GM19324 (cell line): ENCODE measurements around the gene CAPN9.

ENCODE experiments used
- ATAC-seq: cut with Tn5 transposase; IDR thresholded peaks from one replicate; pipeline ENCODE4 v1.9.1; 2021; ENCODE audit warnings: mild to moderate bottlenecking, moderate library complexity; ENCODE audit not compliant: unreplicated experiment, low FRiP score

The CAPN9 gene

DNA sequence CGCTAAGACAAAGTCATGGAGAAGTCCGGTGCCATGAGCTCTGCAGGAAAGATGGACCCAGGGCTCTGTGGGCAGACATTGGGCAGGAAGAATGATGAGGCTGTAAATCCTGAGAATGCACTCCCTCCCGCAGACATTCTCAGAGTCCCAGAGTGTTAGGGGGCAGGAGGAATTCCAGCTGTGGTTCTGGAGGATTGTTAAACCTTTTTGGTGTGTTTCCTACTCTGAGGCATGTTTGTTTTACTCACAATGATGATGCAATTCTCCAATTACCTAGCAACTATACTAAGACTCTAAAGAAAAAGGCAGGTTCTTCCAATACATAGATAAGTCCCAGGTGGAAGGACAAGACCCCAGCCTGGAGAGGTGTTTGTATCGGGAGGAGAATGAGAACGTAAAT lies 2.8 kb upstream of the CAPN9 start:
- no peak for ATAC-seq

DNA sequence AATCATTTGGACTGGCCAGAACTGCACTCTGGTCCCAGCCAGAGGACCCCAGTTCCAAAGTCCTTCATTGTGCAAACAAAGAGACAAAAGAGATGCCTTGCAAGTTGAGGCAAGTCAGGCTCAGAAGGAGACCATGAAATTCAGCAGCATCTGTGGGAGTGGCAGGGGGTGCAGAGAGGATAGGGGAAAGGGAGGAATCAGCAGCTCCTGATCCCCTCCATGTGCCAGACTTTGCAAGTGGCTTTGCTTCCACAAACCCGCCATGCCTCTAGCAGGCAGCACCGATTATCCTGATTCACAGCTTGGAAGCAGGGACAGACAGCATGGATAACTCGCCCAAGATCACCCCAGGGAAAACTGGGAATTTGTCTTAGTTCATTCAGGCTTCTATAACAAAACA lies 2.1 kb upstream of the CAPN9 start:
- ATAC-seq = no peak

- ATAC-seq = no peak
These were observed 571 bp upstream of the CAPN9 start for GRCh38 chr1:230746617-230747016.

- ATAC-seq = no peak
These were observed 957 bp downstream of the CAPN9 start for GRCh38 chr1:230747890-230748800.

GRCh38 chr1:230749150-230749549 lies 2.0 kb downstream of the CAPN9 start:
- ATAC-seq = no peak

DNA sequence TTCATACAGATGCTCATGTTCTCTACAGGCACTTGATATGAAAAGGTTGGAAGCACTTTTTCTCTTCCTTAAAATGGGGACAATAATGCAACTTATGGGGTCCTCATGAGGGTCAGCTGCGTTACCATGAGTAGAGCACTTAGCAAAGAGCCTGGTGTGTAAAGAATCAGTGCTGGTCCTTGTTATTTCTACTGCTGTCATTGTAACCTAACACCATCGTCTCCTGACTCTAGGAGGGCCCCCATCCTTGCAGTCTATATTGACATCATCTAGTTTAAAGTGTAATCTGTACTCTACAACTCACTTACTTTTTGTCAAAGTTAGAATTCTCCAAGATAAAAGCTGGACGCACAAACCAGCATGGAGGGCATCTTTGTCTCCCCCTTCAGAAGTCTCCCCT lies 2.4 kb downstream of the CAPN9 start:
- no peak for ATAC-seq

DNA sequence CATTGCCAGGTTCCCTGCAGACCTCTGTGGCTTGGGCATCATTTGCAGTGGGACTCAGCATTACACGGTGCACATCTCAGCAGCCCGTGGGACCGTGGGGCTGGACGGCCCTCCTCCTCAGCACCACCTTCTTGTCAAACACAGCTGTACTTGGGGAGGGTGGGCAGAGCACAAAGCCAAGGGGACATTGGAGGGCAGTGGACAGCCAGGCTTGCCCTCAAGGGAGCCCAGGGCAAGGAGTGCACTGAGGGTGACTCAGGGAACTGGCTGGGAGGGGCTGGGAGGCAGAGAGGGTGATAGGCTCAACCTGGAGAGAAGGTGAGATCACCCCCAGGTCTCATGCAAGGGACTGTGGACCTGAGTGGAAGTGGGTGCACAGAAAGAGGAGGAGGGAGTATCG lies 3.4 kb downstream of the CAPN9 start:
- no peak for ATAC-seq

- no peak for ATAC-seq
These were observed 3.9 kb downstream of the CAPN9 start for GRCh38 chr1:230750986-230751625.

- ATAC-seq = no peak
These were observed 5.2 kb downstream of the CAPN9 start for GRCh38 chr1:230752407-230752806.

- no peak for ATAC-seq
These were observed 6.0 kb downstream of the CAPN9 start for GRCh38 chr1:230753191-230753585.

- no peak for ATAC-seq
These were observed 6.5 kb downstream of the CAPN9 start for GRCh38 chr1:230753586-230754251.

GRCh38 chr1:230754796-230755195 lies 7.6 kb downstream of the CAPN9 start:
- no peak for ATAC-seq

DNA sequence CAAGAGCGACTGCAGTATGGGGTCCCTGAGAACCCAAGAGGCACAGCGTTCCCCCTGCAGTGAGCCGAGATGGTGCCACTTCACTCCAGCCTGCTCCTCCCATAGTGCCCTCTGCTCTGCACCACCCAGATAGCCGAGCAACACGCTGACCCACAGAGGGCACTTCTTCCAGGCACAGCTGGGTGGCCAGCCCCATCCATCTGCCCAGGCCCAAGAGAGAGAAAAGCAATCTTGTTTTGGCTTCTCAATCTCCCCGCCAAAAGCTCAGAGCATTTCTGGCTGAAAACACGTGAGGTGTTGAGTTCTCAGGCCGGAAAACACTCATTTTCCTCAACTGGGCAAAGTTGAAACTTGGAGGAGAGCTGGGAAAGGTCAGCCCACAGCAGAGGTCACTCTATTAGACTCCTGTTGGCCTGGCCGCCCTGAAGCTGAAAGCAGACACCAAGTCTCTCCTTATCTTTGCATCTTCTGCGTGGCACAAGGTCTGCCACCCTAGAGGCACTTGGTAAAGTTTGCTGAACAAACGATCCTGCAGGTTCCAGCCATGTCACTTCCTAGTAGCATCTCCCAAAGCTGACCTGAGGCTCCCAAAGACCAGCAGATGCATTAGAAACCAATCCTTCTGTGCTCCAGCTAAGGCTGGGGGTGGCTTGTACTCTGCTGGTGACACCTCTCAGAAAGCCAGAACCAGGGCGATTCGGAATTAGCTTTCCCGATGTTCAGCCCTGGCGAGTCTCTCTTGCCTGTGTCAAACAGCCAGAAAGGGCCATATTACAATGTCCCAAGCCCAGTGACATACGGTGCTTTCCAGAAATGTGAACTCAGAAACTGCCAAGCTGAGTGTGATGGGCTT lies 10.9 kb downstream of the CAPN9 start:
- no peak for ATAC-seq

GRCh38 chr1:230758709-230759368 lies 11.7 kb downstream of the CAPN9 start:
- ATAC-seq = no peak

DNA sequence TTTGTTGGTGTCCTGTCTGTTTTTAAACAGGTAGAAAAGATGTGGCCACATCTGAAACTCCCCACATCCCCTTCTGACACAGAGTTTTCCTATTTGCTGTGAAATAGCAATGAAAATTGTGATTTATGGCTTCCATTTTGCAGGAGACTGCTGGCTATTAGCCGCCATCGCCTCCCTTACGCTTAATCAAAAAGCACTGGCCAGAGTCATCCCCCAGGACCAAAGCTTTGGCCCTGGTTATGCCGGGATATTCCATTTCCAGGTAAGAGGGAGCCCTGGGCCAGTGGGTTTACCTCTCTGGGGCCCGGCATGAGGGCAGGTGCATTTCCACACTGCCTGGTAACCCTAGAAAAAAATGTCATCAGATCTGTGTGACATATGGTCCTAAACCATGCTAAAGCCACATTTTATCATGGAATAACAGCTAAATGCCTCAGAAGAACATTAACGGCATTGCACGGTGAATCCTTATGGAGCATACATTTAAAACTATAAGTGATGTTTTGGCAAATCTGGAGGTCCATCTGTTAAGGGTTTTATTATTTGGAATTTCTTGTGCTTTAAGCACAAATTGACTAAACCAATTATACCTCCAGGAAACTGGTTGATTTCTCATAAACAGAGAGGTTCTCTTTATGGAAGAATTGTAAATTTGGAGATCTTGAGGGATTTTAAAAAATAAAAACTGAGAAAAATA lies 12.3 kb downstream of the CAPN9 start:
- no peak for ATAC-seq

DNA sequence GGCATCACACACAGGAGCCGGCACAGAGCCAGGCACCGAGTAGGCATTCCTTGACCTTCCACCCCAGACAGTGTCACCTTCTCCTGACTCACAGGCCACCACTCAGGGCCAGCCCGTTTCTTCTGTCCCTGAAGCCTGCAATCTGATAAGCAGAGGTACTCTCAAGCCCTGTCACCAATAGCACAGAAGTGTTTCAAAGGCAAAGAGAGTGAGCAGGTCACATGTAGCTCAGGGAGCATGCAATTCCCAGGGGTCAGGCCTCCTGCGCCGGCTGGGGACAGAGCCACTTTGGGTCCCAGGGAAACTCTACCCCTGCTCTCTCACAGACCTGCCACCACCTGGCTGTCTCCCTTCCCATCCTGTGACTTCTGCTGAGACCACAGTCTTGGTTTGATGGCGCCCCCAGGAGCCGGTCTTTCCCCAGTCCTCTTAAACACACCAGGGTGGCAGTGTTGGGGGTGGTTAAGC lies 13.2 kb downstream of the CAPN9 start:
- no peak for ATAC-seq

GRCh38 chr1:230761443-230762167 lies 14.4 kb downstream of the CAPN9 start:
- no peak for ATAC-seq

- no peak for ATAC-seq
These were observed 16.9 kb downstream of the CAPN9 start for GRCh38 chr1:230763927-230764591.
